GOT3 (cell line): Measurements from ENCODE around the gene SLC23A1.
"Not testable (repeated sequence)": the region's sequence is repeated elsewhere in the genome, so short reads cannot be mapped to it uniquely, and the experiment has no call there.

Experiments used
- DNase-seq: peaks from one replicate; lab custom pipeline; 2025; ENCODE audit warnings: mixed read lengths; lab: John Stamatoyannopoulos, UW

SLC23A1 gene

DNA sequence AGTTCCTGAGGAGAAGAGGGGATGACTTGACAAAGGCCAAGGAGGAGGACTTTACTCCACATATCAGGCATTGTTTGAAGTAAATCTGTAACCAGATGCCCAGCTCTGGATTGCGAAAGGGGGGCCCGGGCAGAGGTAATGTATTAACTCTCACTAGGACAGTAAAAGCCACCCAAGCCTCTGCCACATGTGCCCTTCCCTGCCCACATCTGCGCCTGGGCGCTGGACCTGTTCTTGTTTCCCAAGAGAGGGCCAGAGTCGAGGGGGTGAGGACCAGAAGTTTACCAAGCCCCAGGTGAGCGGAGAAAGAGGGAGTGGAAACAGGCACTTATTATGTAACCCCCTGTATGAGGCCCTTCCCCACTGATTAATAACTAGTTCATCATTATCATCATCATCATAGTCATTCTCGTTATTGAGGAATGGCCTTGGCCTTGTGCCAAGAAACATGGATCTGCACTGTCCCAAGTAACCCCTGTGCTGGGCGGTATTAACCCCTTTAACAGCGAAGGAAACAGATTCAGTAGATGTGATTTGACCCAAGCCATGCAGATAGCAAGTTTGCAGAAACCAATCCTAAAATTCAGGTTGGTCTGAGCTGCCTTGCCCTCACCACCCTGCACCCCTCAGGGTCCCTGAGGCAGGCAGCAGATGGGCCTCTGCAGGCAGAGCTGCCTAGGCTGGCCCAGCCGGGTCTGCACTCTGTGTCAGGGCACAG is at the start of gene SLC23A1:
TSS of gene SLC23A1 (minus strand) at position 23 of the 718 bp plus-strand sequence. CDS start 44 bp downstream, outside the sequence.
- DNase-seq, result no peak

DNA sequence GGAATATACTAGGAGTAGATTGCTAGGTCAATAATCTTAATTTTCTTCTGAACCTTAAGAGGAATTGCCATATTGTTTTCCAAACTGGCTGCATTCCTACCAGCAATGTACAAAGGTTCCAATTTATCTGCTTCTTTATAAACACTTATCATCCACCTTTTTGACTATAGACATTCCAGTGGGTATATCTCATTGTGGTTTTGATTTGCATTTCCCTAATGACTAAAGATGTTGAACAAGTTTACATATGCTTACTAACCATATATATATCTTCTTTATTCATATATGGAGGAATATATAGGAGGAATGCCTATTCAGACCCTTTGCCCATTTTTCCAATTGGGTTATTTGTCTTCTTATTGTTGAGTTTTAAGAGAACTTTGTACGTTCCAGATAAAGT is 48.6 kb upstream of the SLC23A1 start:
- no peak for DNase-seq

- no peak for DNase-seq
Observed at GRCh38 chr5:139430015-139430414, 46.9 kb upstream of the SLC23A1 start.

- no peak for DNase-seq
Observed at GRCh38 chr5:139426203-139426885, 43.2 kb upstream of the SLC23A1 start.

GRCh38 chr5:139425497-139425896 is 42.4 kb upstream of the SLC23A1 start:
- DNase-seq, result no peak

GRCh38 chr5:139422307-139422893 is 39.3 kb upstream of the SLC23A1 start:
- DNase-seq, result no peak

- no peak for DNase-seq
Observed at GRCh38 chr5:139419226-139420192, 36.4 kb upstream of the SLC23A1 start.

DNA sequence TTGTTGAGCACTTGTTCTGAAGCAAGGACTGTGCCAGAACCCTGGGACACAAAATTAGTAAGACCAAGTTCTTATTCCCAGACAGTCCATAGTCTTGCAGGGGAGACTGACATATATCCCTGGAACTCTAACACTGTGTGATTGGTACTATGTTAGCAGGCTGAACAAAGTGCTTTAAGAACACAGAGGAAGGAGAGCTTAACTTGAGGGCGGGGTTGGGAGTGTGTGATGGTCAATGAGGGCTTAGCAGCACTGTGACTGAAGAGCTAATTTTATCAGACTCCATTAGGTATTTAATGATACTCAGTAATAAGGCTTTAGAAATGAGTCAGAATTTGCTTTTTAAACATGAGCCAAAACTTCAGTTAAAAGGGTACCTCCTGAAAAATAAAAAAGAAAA is 35.7 kb upstream of the SLC23A1 start:
- DNase-seq, result no peak

DNA sequence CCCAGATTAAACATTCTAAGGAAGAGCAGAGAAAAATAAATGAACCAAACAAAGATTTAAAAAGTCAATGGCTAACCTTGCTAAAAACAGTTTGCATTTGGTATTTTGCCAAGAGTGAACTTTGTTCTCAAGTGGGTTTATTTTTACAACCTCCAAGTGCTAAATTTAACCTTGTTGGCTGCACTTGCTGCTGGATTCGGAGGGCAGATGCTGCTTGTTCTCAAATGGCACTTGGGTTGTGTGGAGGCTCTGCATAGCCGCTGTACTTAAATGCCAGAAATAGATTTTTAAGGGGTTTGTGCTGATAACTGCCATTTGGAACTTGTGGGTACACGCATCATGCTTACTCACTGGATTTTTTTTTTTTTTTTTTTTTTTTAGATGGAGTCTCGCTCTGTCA is 34.1 kb upstream of the SLC23A1 start:
- no peak for DNase-seq

GRCh38 chr5:139416651-139417050 is 33.6 kb upstream of the SLC23A1 start:
- DNase-seq, result no peak

GRCh38 chr5:139415869-139416268 is 32.8 kb upstream of the SLC23A1 start:
- no peak for DNase-seq

- no peak for DNase-seq
Observed at GRCh38 chr5:139415221-139415861, 32.2 kb upstream of the SLC23A1 start.

DNA sequence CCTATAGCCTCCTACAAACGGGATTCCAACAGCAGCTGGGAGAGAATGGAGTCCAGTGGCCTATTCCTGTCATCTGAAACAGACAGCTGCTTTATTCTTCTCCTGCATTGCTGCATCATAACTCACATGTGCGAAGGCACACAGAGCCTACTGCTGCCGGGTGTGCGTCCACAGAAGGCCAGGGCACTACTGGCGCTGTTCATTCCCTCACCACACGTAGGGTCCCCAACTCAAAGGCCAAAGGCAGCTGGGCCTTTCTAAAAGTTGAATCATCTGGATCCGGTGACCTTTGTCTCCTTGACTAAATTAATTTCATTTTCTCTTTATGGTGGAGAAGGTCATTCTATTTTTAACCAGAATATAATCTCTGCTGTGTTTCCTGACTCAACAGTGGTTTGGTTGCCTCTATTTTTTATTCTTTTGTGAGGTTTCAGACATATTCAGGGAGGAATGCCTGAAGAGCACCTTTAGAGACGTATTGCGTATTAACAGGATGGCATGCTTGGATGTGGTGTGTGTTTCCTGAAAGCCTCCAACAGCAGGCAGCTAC is 31.6 kb upstream of the SLC23A1 start:
- no peak for DNase-seq

- DNase-seq, result no peak
Observed at GRCh38 chr5:139413963-139414362, 30.9 kb upstream of the SLC23A1 start.

DNA sequence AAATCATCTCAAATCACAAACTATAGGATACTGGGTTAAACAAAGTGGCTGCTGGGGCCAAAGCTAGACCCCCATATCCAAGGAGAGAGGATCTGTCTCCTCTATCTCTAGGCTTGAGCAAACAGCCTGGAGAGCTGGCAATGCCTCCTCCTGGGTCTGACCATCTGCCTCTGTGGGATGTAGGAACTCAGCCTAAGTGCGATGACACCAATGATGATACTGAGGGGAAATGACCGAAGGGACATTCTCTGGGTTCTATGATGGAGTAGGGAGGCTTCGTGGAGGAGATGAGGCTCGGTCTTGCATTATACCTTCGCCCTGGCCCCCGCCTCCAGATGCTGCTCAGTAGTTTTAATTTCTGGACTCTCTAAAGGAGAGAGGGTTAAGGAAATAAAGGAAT is 30.1 kb upstream of the SLC23A1 start:
- no peak for DNase-seq

DNA sequence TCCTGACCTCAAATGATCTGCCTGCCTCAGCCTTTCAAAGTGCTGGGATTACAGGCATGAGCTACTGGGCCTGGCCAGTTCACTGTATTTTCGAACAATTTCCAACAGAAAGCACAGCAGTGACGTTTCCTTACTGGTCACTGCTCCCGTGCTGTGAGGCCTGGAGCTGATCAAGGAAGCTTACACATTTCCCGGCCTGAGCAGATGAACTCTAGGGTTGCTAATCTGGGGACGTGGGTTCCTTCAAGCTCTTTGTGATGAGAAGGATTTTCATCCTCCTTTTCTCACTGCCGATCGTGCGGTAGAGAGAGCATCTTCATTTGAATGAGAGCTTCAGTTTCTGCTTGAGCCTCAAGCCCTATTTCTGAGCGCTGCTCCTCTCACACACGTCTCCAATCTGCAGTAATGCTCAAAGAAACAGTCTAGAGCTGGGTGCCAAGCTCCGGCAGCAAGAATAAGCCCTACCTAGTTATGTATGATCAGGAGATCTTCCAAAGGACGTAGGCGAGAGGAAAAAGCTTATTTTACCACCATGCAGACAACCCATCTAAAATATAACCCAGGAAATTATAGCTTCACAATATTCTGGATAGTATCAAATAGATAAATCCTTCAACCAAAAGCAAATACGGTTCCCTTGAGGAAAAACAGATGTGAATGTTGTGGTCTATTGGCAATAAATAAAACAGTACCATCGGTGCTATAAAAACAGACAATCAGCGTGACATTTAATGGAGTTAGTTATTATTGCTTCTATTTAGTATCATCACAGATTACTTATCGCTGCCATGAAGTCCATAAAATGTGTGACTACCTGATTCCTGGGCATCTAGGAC is 28.1 kb upstream of the SLC23A1 start:
- no peak for DNase-seq

DNA sequence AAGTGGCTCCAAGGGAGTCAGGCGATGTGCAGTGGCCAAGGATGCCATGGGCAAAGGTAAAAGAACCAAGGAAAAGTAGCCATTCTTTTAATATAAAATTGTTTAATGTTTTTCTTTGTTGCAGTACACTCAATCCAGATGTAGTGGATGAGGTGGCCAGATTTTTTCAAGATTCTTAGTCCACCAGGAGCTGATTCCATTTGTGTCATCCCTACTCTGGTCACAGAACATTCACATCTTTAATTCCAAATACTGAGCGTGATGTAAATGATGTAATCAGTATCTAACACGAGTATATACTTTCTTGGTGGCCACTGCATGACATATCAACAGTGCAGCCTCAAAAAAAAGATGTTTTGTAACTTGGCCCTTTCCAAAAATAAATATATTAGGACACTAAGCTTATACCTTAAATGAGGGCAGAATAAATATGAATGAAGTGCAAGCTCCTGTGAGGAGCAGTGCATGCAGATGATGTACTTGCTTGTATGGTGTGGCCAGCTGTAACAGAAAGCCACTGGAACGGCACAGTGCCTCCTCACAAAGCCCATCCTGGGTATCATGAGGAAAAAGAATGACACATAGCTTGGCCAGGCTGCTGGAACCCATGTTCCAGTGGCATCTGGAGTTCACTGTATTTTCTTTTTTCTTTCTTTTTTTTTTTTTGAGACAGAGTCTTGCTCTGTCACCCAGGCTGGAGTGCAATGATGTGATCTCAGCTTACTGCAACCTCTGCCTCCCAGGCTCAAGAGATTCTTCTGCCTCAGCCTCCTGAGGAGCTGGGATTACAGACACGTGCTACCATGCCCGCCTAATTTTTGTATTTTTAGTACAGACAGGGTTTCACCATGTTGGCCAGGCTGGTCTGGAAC is 27.3 kb upstream of the SLC23A1 start:
- no peak for DNase-seq

DNA sequence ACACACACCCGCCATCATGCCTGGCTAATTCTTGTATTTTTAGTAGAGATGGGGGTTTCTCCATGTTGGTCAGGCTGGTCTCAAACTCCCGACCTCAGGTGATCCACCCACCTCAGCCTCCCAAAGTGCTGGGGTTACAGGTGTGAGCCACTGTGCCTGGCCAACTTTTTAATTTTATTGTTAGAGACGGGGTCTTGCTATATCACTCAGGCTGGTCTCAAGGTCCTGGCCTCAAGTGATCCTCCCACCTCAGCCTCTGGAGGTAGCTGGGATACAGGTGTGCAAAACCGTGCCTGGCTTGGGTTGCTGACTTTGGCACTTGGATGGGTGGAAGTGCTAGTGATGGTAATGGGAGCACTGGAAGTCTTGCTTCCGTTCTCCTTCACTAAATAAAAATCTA is 26.0 kb upstream of the SLC23A1 start:
- DNase-seq, result not testable (repeated sequence)

GRCh38 chr5:139408191-139408590 is 25.1 kb upstream of the SLC23A1 start:
- DNase-seq, result no peak
